Neuronal stem cell (in vitro differentiated cells): ENCODE measurements around the gene ALDH2.
"Not testable (repeated sequence)": the region's sequence is repeated elsewhere in the genome, so short reads cannot be mapped to it uniquely, and the experiment has no call there.

Experiments used
- DNase-seq: peaks from one replicate; pipeline ENCODE4 v3.0.0-alpha.2; 2013; ENCODE audit warnings: low spot score
- H2AFZ ChIP-seq: one replicate; pipeline ENCODE4 v1.6.1; 2013; ENCODE audit warnings: mild to moderate bottlenecking, low read length, inconsistent platforms
- H2AK5ac ChIP-seq: 2 replicates; pipeline ENCODE4 v1.6.1; 2013; ENCODE audit warnings: low read depth, mild to moderate bottlenecking, inconsistent platforms, low read length, moderate library complexity, mixed read lengths
- H2BK120ac ChIP-seq: 2 replicates; pipeline ENCODE4 v1.6.1; 2013; ENCODE audit warnings: low read depth, mild to moderate bottlenecking, inconsistent platforms, low read length, moderate library complexity, mixed read lengths
- H2BK12ac ChIP-seq: one replicate; pipeline ENCODE4 v1.6.1; 2013; ENCODE audit warnings: low read length, inconsistent platforms
- H2BK15ac ChIP-seq: 2 replicates; pipeline ENCODE4 v1.6.1; 2013; ENCODE audit warnings: mild to moderate bottlenecking, low read length, inconsistent platforms, mixed read lengths
- H2BK5ac ChIP-seq: one replicate; pipeline ENCODE4 v1.6.1; 2013; ENCODE audit warnings: inconsistent platforms, mild to moderate bottlenecking, low read length, moderate library complexity
- H3K14ac ChIP-seq: one replicate; pipeline ENCODE4 v1.6.1; 2013; ENCODE audit warnings: low read length, inconsistent platforms
- H3K18ac ChIP-seq: 2 replicates; pipeline ENCODE4 v1.6.1; 2013; ENCODE audit warnings: low read length, inconsistent platforms
- H3K23ac ChIP-seq: 2 replicates; pipeline ENCODE4 v1.6.1; 2013; ENCODE audit warnings: low read depth, mild to moderate bottlenecking, mixed read lengths, low read length, inconsistent platforms; ENCODE audit not compliant: poor library complexity
- H3K27ac ChIP-seq: replicated peaks from 3 replicates; pipeline ENCODE4 v1.5.1; 2013; ENCODE audit warnings: low read length, inconsistent platforms
- H3K27me3 ChIP-seq, 3 experiments: 2 replicates each; pipeline ENCODE4 v1.6.1; 2013; ENCODE audit warnings: low read length in 3 of 3, mild to moderate bottlenecking in 2 of 3, inconsistent platforms in 1 of 3, low read depth in 1 of 3, mixed read lengths in 1 of 3, moderate library complexity in 1 of 3; ENCODE audit not compliant: control insufficient read depth in 3 of 3, insufficient read depth in 3 of 3
- H3K36me3 ChIP-seq, 2 donors: replicated peaks in 1 of 2; 2 replicates each; pipeline ENCODE4 v1.6.1; 2013; ENCODE audit warnings: low read length in 2 of 2; ENCODE audit not compliant: control insufficient read depth in 2 of 2, insufficient read depth in 2 of 2
- H3K4ac ChIP-seq: 2 replicates; pipeline ENCODE4 v1.6.1; 2013; ENCODE audit warnings: inconsistent platforms, mild to moderate bottlenecking, low read length, moderate library complexity
- H3K4me1 ChIP-seq, 2 donors: 1 replicate in 1 of 2; 2 replicates in 1 of 2; pipeline ENCODE4 v1.6.1; 2013; ENCODE audit warnings: low read length in 2 of 2, low read depth in 1 of 2; ENCODE audit not compliant: control insufficient read depth in 2 of 2, insufficient read depth in 1 of 2
- H3K4me2 ChIP-seq: one replicate; pipeline ENCODE4 v1.6.1; 2013; ENCODE audit warnings: mild to moderate bottlenecking, low read length, inconsistent platforms; ENCODE audit not compliant: insufficient read depth, poor library complexity, severe bottlenecking
- H3K4me3 ChIP-seq, 2 donors: 2 replicates each; pipeline ENCODE4 v1.5.1; 2013; ENCODE audit warnings: low read length in 2 of 2, mild to moderate bottlenecking in 2 of 2, inconsistent platforms in 1 of 2, moderate library complexity in 1 of 2
- H3K79me1 ChIP-seq: one replicate; pipeline ENCODE4 v1.6.1; 2013; ENCODE audit warnings: low read depth, mild to moderate bottlenecking, inconsistent platforms, low read length, moderate library complexity
- H3K9ac ChIP-seq: one replicate; pipeline ENCODE4 v1.6.1; 2013; ENCODE audit warnings: mild to moderate bottlenecking, low read depth, low read length, inconsistent platforms; ENCODE audit not compliant: poor library complexity
- H3K9me3 ChIP-seq, 2 donors: replicated peaks in 1 of 2; 2 replicates each; pipeline versions ENCODE3 to v1.6.1; 2013; ENCODE audit warnings: low read length in 2 of 2, mild to moderate bottlenecking in 2 of 2, inconsistent platforms in 1 of 2, low read depth in 1 of 2, mixed read lengths in 1 of 2, moderate library complexity in 1 of 2; ENCODE audit not compliant: control insufficient read depth in 2 of 2, insufficient read depth in 1 of 2
- H4K8ac ChIP-seq: one replicate; pipeline ENCODE4 v1.6.1; 2013; ENCODE audit warnings: low read depth, mild to moderate bottlenecking, inconsistent platforms, low read length, moderate library complexity
- H4K91ac ChIP-seq: one replicate; pipeline ENCODE4 v1.6.1; 2013; ENCODE audit warnings: low read length, low read depth, mild to moderate bottlenecking, inconsistent platforms; ENCODE audit not compliant: poor library complexity
- WGBS, 2 donors: extraction: QIAGEN DNeasy Blood & Tissue Kit; methylation state at CpG; one replicate each; pipeline ENCODE4 v1.1.7; 2013; ENCODE audit warnings: missing lambda C conversion rate in 2 of 2, mixed read lengths in 1 of 2; ENCODE audit not compliant: insufficient read length in 2 of 2, insufficient replicate concordance in 1 of 2; ENCODE audit errors: extremely low coverage in 2 of 2; 5-methylcytosine and 5-hydroxymethylcytosine counted together

ALDH2 gene

GRCh38 chr12:111739524-111739923, 27.2 kb upstream of the ALDH2 start:
- H3K9me3 ChIP-seq, H2BK120ac ChIP-seq, H3K4ac ChIP-seq, H2AK5ac ChIP-seq, H3K9ac ChIP-seq, H3K14ac ChIP-seq, H3K4me3 ChIP-seq, H3K4me2 ChIP-seq, H2BK15ac ChIP-seq, H4K91ac ChIP-seq, DNase-seq, H2BK5ac ChIP-seq, H3K18ac ChIP-seq, H4K8ac ChIP-seq, H3K27ac ChIP-seq, H3K79me1 ChIP-seq, H3K4me1 ChIP-seq, H3K23ac ChIP-seq, H3K27me3 ChIP-seq, H2AFZ ChIP-seq, H2BK12ac ChIP-seq: not testable (repeated sequence)
- 100% methylated on average over 1 of the region's 9 CpGs; no CpG with 5 or more reads in 1 of the 2 donors for WGBS, 2 donors
- H3K36me3 ChIP-seq = peaks cover 3 to 47% of the 10 kb centered on the region in 2 donors

- WGBS, 2 donors = no CpG with 5 or more reads among the region's 4 CpGs
- Histone ChIP-seq H3K14ac (no peak overlapping the region), H3K79me1 (peaks cover 3% of the 10 kb centered on the region), H3K4me3 (no peak overlapping the region), H3K27me3 (no peaks in the 10 kb centered on the region), H3K27ac (no peak overlapping the region), H2AK5ac (no peak overlapping the region), H3K4me1 (no peaks in the 10 kb centered on the region), H2BK15ac (no peak overlapping the region), H4K91ac (no peak overlapping the region), H2BK12ac (no peak overlapping the region), H4K8ac (no peak overlapping the region), H2BK120ac (no peak overlapping the region), H3K18ac (no peak overlapping the region), H3K9ac (no peak overlapping the region), H3K36me3 (peaks cover 9 to 55% of the 10 kb centered on the region in 2 donors), H3K4me2 (no peak overlapping the region), H2AFZ (no peak overlapping the region), H2BK5ac (no peak overlapping the region), H3K23ac (no peak overlapping the region), H3K4ac (no peak overlapping the region), H3K9me3 (no peaks in the 10 kb centered on the region)
- DNase-seq = no peak
Observed at GRCh38 chr12:111741235-111741812, 25.4 kb upstream of the ALDH2 start.

GRCh38 chr12:111745211-111745610, 21.5 kb upstream of the ALDH2 start:
- no peak overlapping the region for H3K18ac ChIP-seq
- H2BK120ac ChIP-seq = no peak overlapping the region
- no peak overlapping the region for H4K91ac ChIP-seq
- H3K14ac ChIP-seq = no peak overlapping the region
- no peak overlapping the region for H2AK5ac ChIP-seq
- H2BK12ac ChIP-seq = no peak overlapping the region
- no peak for DNase-seq
- H3K4me1 ChIP-seq = peaks cover 0 to 6% of the 10 kb centered on the region in 2 donors
- H3K4ac ChIP-seq = no peak overlapping the region
- peaks cover 25 to 53% of the 10 kb centered on the region in 2 donors for H3K36me3 ChIP-seq
- peak overlapping the region; percentile 39 for H3K23ac ChIP-seq
- H3K27ac ChIP-seq = no peak overlapping the region
- H2BK5ac ChIP-seq = no peak overlapping the region
- no peak overlapping the region for H3K4me2 ChIP-seq
- H3K9me3 ChIP-seq = no peaks in the 10 kb centered on the region
- H3K4me3 ChIP-seq = no peak overlapping the region
- H3K27me3 ChIP-seq = no peaks in the 10 kb centered on the region
- peaks cover 2% of the 10 kb centered on the region for H3K79me1 ChIP-seq
- no peak overlapping the region for H2BK15ac ChIP-seq
- H2AFZ ChIP-seq = no peak overlapping the region
- no peak overlapping the region for H4K8ac ChIP-seq
- no CpG with 5 or more reads among the region's 4 CpGs for WGBS, 2 donors
- no peak overlapping the region for H3K9ac ChIP-seq

DNA sequence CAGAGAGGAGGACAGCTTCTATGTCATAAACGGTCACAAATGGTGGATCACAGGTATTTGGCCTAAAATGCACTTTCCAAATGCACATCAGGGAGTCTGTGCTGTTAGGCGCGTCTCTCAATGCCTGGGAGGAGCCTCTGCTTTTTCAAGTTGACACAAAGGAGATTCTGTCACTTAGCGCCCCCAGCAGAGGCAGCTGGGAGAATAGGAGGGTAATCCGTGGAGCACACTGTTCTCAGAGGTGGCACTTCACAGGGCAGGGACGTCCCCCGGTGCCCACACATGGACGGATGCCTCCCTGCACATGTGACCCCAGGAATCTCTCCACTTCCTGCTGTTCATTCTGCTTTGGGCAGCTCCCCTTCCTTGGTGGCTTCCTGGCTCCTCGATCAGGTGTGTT, 19.4 kb upstream of the ALDH2 start:
- WGBS, 2 donors = no CpG with 5 or more reads among the region's 9 CpGs
- Histone ChIP-seq H3K4me3 (peak overlapping the region in 1 of 2 donors; percentile 21), H2BK5ac (no peak overlapping the region), H3K14ac (no peak overlapping the region), H2BK15ac (no peak overlapping the region), H3K4me2 (no peak overlapping the region), H4K8ac (no peak overlapping the region), H2AFZ (no peak overlapping the region), H2AK5ac (no peak overlapping the region), H2BK12ac (no peak overlapping the region), H3K36me3 (peaks cover 27 to 62% of the 10 kb centered on the region in 2 donors), H2BK120ac (no peak overlapping the region), H3K23ac (peak overlapping the region; percentile 59), H3K79me1 (peaks cover 1% of the 10 kb centered on the region), H3K27me3 (no peaks in the 10 kb centered on the region), H3K4ac (no peak overlapping the region), H3K4me1 (peaks cover 0 to 6% of the 10 kb centered on the region in 2 donors), H3K27ac (no peak overlapping the region), H3K18ac (no peak overlapping the region), H4K91ac (no peak overlapping the region), H3K9me3 (no peaks in the 10 kb centered on the region), H3K9ac (no peak overlapping the region)
- DNase-seq = no peak
